ENCODE measurements around the gene TMEM170B. TPM values are rescaled to one million over a fixed set of nuclear protein-coding genes. Genes with fewer than 3 reads are reported as not detected.

Gene TMEM170B
- total and polyA plus RNA-seq, 8 donors, result 0.29 to 8.4 (median 1.1) TPM

GRCh38 chr6:11584244-11584643, 46.7 kb downstream of the TMEM170B start:
- H3K27me3 ChIP-seq, result no peaks in the 10 kb centered on the region
- intact Hi-C loops (cut with DNase I; ENCODE audit: low total_unique reads), result no loop called here
- 61 to 69% (median 68%) methylated on average over 5 of the region's 5 CpGs for WGBS, 5 donors
- no peak overlapping the region for H3K4me3 ChIP-seq
- TF ChIP-seq CTCF (IDR thresholded peaks at IDR 0.05) (no peak), POLR2A (IDR thresholded peaks at IDR 0.05) (no peak), EP300 (IDR thresholded peaks at IDR 0.05) (no peak), POLR2AphosphoS5 (IDR thresholded peaks at IDR 0.05) (no peak)
- DNase-seq, result no peak
- peaks cover 0 to 16% (median 8%) of the 10 kb centered on the region in 4 donors for H3K4me1 ChIP-seq
- no peaks in the 10 kb centered on the region for H3K36me3 ChIP-seq
- H3K27ac ChIP-seq, result no peak overlapping the region
- no peaks in the 10 kb centered on the region for H3K9me3 ChIP-seq

GRCh38 chr6:11585426-11586016, 48.0 kb downstream of the TMEM170B start:
- peak in 1 of 2 donors; percentile 82 for DNase-seq
- intact Hi-C loops (cut with DNase I; ENCODE audit: low total_unique reads), result no loop called here
- Histone ChIP-seq H3K27me3 (no peaks in the 10 kb centered on the region), H3K27ac (no peak overlapping the region), H3K36me3 (no peaks in the 10 kb centered on the region), H3K9me3 (no peaks in the 10 kb centered on the region), H3K4me3 (no peak overlapping the region), H3K4me1 (peaks cover 0 to 16% (median 8%) of the 10 kb centered on the region in 4 donors)
- TF ChIP-seq EP300 (IDR thresholded peaks at IDR 0.05) (no peak), CTCF (IDR thresholded peaks at IDR 0.05) (peak in 5 of 7 experiments; percentile 17 to 60 (median 53))
- 5 to 14% (median 10%) methylated on average over 1 of the region's 1 CpG for WGBS, 5 donors

GRCh38 chr6:11586117-11586516, 48.6 kb downstream of the TMEM170B start:
- no peak for DNase-seq
- Histone ChIP-seq H3K4me3 (no peak overlapping the region), H3K4me1 (peaks cover 0 to 16% (median 8%) of the 10 kb centered on the region in 4 donors), H3K36me3 (no peaks in the 10 kb centered on the region), H3K27ac (no peak overlapping the region), H3K9me3 (no peaks in the 10 kb centered on the region), H3K27me3 (no peaks in the 10 kb centered on the region)
- TF ChIP-seq POLR2AphosphoS5 (IDR thresholded peaks at IDR 0.05), result no peak
- no peak for TF ChIP-seq POLR2A (IDR thresholded peaks at IDR 0.05)
- TF ChIP-seq EP300 (IDR thresholded peaks at IDR 0.05), result no peak
- no peak for TF ChIP-seq CTCF (IDR thresholded peaks at IDR 0.05)
- intact Hi-C loops (cut with DNase I; ENCODE audit: low total_unique reads), result no loop called here
- 66 to 74% (median 69%) methylated on average over 4 of the region's 4 CpGs for WGBS, 5 donors

GRCh38 chr6:11586536-11586935, 49.0 kb downstream of the TMEM170B start:
- intact Hi-C loops (cut with DNase I; ENCODE audit: low total_unique reads), result no loop called here
- H3K4me3 ChIP-seq, result no peak overlapping the region
- no peaks in the 10 kb centered on the region for H3K9me3 ChIP-seq
- peaks cover 0 to 16% (median 8%) of the 10 kb centered on the region in 4 donors for H3K4me1 ChIP-seq
- TF ChIP-seq POLR2A (IDR thresholded peaks at IDR 0.05) (no peak), EP300 (IDR thresholded peaks at IDR 0.05) (no peak), CTCF (IDR thresholded peaks at IDR 0.05) (no peak), POLR2AphosphoS5 (IDR thresholded peaks at IDR 0.05) (no peak)
- 53 to 67% (median 60%) methylated on average over 7 of the region's 7 CpGs for WGBS, 5 donors
- no peaks in the 10 kb centered on the region for H3K36me3 ChIP-seq
- no peaks in the 10 kb centered on the region for H3K27me3 ChIP-seq
- peak in 1 of 2 donors; percentile 55 for DNase-seq
- no peak overlapping the region for H3K27ac ChIP-seq
